NCI-H1436 treated with DMSO at 0.1 percent for 48 hours (cell line): ENCODE data around the gene DVL1.

Source experiments
- DNase-seq: peaks from one replicate; lab custom pipeline; 2025; lab: John Stamatoyannopoulos, UW

Gene DVL1

GRCh38 chr1:1296070-1297061, 52.9 kb downstream of the DVL1 start:
- DNase-seq, result no peak

DNA sequence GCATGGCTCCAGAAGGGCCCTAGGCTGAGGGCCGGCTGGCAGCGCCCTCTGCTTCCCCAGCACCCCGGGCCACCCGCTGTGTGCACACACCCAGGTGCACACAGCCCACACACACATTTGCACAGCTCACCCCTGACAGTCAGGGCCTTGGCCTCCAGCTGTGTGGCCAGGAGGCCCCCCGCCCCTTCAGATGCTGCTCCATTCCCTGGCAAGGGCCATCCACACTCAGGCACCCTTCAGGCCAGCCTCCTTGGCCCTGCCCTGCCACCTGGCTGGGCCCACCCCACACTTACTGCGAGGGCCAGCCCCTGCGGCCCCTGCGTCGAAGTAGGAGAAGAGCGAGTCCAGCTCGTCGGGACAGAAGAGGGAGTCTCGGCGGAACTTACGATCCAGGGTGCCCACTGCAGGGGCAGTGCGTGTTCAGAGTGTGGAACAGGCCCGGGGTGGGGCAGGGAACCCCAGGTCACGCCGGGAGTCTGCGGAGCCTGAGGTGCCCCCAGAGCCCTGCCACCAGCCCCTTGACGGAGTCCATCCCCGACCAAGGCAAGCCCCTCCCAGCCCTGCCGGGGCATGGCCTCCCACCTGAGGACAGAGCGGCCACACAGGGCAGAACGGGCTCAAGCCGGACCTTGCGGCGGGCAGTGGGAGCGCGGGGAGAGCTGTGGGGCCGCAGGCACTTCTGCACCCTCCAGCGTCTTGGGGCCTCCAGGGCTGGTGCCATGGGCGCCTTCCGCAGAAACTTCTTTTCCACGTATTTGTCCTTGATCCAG, 53.9 kb downstream of the DVL1 start:
- DNase-seq, result no peak

DNA sequence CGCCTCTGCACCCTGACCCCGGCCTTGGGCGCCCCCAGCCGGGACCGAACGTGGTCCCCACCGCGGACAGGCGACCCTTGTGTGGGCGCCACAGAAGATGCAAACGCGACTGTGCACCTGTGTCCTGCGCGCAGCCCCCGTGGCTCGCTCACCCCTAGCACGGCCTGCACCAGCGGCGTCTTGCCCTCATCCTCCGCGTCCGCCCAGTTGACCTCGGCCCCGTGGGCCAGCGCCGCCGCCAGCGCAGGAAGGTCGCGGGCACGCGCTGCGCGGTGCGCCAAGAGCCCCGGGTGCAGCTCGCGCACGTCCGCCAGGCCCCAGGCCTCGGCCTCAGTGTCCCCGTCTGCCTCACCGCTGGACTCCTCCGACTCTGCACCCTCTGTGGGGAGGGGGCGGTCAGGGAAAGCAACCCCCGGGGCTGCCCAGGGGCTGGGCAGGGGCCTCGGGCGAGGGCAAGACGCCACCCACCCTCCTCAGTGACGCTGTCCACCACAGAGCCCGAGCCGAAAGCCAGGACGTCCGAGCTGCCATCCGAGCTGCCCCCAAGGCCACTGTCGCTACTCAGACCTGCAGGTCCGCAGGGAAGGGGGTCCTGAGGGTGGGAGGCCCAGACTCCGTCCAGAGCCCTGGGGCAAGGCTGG, 54.8 kb downstream of the DVL1 start:
- no peak for DNase-seq

GRCh38 chr1:1293263-1294249, 55.7 kb downstream of the DVL1 start:
- no peak for DNase-seq

DNA sequence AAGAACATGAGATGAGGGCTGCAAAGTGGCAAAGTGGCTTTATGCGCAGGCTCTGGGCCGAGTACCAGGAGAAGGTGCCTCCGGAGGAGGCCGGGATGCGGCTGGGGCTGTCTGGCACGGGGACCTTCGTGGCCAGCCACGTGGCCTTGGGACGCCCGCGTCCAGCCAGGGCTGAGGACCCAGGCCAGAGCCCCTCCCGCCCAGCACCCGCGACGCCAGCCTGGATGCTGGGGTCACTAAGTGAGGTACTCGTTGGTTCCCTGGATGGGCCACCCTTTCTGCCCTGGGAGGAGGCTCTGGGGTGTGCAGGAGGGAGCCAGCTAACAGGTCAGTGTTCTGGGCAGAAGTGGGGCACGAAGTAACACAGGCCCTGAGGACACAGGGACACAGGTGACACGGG, 56.4 kb downstream of the DVL1 start:
- no peak for DNase-seq

GRCh38 chr1:1292442-1292779, 56.8 kb downstream of the DVL1 start:
- DNase-seq, result no peak

GRCh38 chr1:1291548-1292441, 57.4 kb downstream of the DVL1 start:
- peak; percentile 24 for DNase-seq

DNA sequence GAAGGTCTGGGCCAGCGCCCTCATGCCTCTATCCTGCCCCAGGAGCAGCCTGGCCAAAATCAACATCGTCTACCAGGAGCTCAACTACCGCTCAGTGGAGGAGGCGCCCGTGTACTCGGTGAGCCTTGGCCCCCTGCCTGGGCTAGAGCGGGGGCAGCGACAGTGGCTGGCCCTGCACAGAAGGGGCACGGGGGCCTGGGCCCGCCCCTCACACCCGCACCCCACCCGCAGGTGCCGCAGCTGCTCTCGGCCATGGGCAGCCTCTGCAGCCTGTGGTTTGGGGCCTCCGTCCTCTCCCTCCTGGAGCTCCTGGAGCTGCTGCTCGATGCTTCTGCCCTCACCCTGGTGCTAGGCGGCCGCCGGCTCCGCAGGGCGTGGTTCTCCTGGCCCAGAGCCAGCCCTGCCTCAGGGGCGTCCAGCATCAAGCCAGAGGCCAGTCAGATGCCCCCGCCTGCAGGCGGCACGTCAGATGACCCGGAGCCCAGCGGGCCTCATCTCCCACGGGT, 58.1 kb downstream of the DVL1 start:
- no peak for DNase-seq

- no peak for DNase-seq
Measured at GRCh38 chr1:1290238-1290731, 58.9 kb downstream of the DVL1 start.

- DNase-seq, result no peak
Measured at GRCh38 chr1:1287288-1288110, 61.7 kb downstream of the DVL1 start.

DNA sequence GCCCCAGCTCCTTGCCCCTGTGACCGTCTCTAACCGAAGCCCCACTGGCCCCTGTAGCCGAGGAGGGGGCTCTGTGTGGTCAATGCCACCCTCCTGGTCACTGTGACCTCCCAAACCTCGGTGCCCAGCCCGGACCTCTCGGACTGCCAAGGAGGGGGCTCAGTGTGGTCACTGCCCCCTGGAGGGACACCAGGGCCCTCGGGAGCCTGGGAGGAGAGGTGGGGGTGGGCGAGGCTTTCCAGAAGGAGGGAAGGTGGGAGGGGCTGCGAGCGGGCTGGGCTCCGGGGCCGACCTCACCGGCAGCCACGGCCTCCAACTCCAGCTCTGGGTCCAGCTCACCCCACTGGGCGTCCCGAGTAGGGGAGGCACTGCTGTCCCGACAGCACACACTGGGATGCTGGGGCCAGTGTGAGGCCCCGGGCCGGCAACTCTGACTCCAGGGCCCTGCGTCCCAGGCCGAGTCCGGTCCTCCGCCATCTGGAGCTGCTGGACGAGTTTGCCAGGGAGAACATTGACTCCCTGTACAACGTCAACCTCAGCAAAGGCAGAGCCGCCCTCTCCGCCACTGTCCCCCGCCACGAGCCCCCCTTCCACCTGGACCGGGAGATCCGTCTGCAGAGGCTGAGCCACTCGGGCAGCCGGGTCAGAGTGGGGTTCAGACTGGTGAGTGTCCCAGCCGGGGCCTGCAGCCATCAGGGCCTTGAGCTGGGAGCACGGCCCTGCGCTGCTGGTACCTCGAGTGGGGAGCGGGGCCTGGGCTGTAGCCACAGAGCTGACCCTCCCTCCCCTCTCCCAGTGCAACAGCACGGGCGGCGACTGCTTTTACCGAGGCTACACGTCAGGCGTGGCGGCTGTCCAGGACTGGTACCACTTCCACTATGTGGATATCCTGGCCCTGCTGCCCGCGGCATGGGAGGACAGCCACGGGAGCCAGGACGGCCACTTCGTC, 62.6 kb downstream of the DVL1 start:
- no peak for DNase-seq

- no peak for DNase-seq
Measured at GRCh38 chr1:1285611-1286311, 63.5 kb downstream of the DVL1 start.
